HepG2 (cell line): ENCODE measurements around the gene FBXW4.

ENCODE experiments used
- BHLHE40 ChIP-seq: IDR thresholded peaks from 2 replicates; pipeline ENCODE4 v1.6.1; 2011; ENCODE audit warnings: low read length, improper control_type of control experiment
- CTCF ChIP-seq: sonication (generic); formaldehyde crosslinking; IDR thresholded peaks from 2 replicates; pipeline ENCODE4 v1.5.0; 2020; ENCODE audit warnings: mild to moderate bottlenecking, missing genetic modification reagents, moderate library complexity
- E2F5 ChIP-seq: sonication (generic); formaldehyde crosslinking; conservative IDR thresholded peaks from 2 replicates; pipeline ENCODE4 v1.4.0; 2020; ENCODE audit warnings: missing genetic modification reagents
- GTF2F1 ChIP-seq: fragments of 150-350 bp; IDR thresholded peaks from 2 replicates; pipeline ENCODE4 v1.6.1; 2014; ENCODE audit warnings: low read length
- MAX ChIP-seq: IDR thresholded peaks from 2 replicates; pipeline ENCODE4 v1.6.1; 2012; ENCODE audit warnings: inconsistent platforms
- POLR2AphosphoS5 ChIP-seq: IDR thresholded peaks from 2 replicates; pipeline ENCODE4 v1.6.1; 2012; ENCODE audit warnings: low read depth, low read length
- RBM22 ChIP-seq: fragments of 200-400 bp; formaldehyde crosslinking; optimal IDR thresholded peaks from 2 replicates; pipeline ENCODE3; 2017; ENCODE audit warnings: mild to moderate bottlenecking, low read length, moderate library complexity
- SUZ12 ChIP-seq: fragments of 150-350 bp; IDR thresholded peaks from 2 replicates; pipeline ENCODE4 v1.6.1; 2014; ENCODE audit warnings: low read depth, low read length
- THAP9 ChIP-seq: sonication (generic); formaldehyde crosslinking; IDR thresholded peaks from 2 replicates; pipeline ENCODE4; 2020; ENCODE audit warnings: missing genetic modification reagents, mild to moderate bottlenecking, borderline replicate concordance
- ZBTB20 ChIP-seq: sonication (generic); formaldehyde crosslinking; IDR thresholded peaks from 2 replicates; pipeline ENCODE4 v1.8.1; 2023; ENCODE audit warnings: missing genetic modification reagents, low read depth, mild to moderate bottlenecking, borderline replicate concordance
- ZFP37 ChIP-seq: sonication (generic); formaldehyde crosslinking; IDR thresholded peaks from 2 replicates; pipeline ENCODE4 v1.4.0; 2020; ENCODE audit warnings: missing genetic modification reagents, borderline replicate concordance
- ZNF24 ChIP-seq: fragments of 450-650 bp; IDR thresholded peaks from 2 replicates; pipeline ENCODE4 v1.6.1; 2017; ENCODE audit warnings: antibody characterized with exemption, mild to moderate bottlenecking
- ZZZ3 ChIP-seq: sonication (generic); formaldehyde crosslinking; IDR thresholded peaks from 2 replicates; pipeline ENCODE4 v1.4.0; 2020; ENCODE audit warnings: missing genetic modification reagents, mild to moderate bottlenecking, borderline replicate concordance

GRCh38 chr10:101644002-101644401, 51.0 kb downstream of the FBXW4 start:
- TF ChIP-seq CTCF (CRISPR knock-in tag) (no peak), POLR2AphosphoS5 (no peak), ZZZ3 (CRISPR knock-in tag) (no peak), ZFP37 (no peak), THAP9 (CRISPR knock-in tag) (no peak), MAX (no peak), RBM22 (no peak), ZNF24 (no peak), GTF2F1 (no peak), E2F5 (CRISPR knock-in tag) (no peak), ZBTB20 (CRISPR knock-in tag) (no peak), SUZ12 (no peak), BHLHE40 (no peak)
